A549 (cell line): Measurements from ENCODE around the gene CYP4F2.

ENCODE experiments used
- CHD2 ChIP-seq: fragments of 150-350 bp; IDR thresholded peaks from 2 replicates; pipeline ENCODE4 v1.6.1; 2014; ENCODE audit warnings: low read length; ENCODE audit not compliant: partially characterized antibody
- CTCF ChIP-seq: fragments of >200 bp; sonication (Bioruptor Twin); formaldehyde crosslinking; IDR thresholded peaks from 3 replicates; pipeline ENCODE4 v1.5.1; 2016
- EP300 ChIP-seq, 2 experiments: fragments of >200 bp; sonication (Bioruptor Twin); formaldehyde crosslinking; IDR thresholded peaks; 2 replicates in 1 of 2; 3 replicates in 1 of 2; pipeline ENCODE4 v1.6.1; 2016 to 2017
- GATA3 ChIP-seq: IDR thresholded peaks from 2 replicates; pipeline ENCODE4 v1.6.1; 2012; ENCODE audit warnings: borderline replicate concordance
- HOXA7 ChIP-seq: fragments of 250-450 bp; sonication (Bioruptor Pico); IDR thresholded peaks from 2 replicates; pipeline ENCODE4 v1.5.0; 2020; ENCODE audit warnings: mild to moderate bottlenecking, moderate library complexity
- MAX ChIP-seq: IDR thresholded peaks from 2 replicates; pipeline ENCODE4 v1.6.1; 2012
- POLR2A ChIP-seq: IDR thresholded peaks from 2 replicates; pipeline ENCODE4 v1.6.1; 2012; ENCODE audit warnings: mild to moderate bottlenecking, low read length
- REST ChIP-seq: fragments of 200-600 bp; sonication (generic); IDR thresholded peaks from 2 replicates; pipeline ENCODE4 v1.6.1; 2016; ENCODE audit warnings: antibody characterized with exemption, mild to moderate bottlenecking, moderate library complexity
- RFX5 ChIP-seq: fragments of 450-650 bp; IDR thresholded peaks from 2 replicates; pipeline ENCODE4 v1.7.1; 2014; ENCODE audit warnings: antibody characterized with exemption, mild to moderate bottlenecking, moderate library complexity
- RNF2 ChIP-seq: fragments of 200-600 bp; sonication (generic); IDR thresholded peaks from 2 replicates; pipeline ENCODE4 v1.6.1; 2016; ENCODE audit warnings: low read depth, mild to moderate bottlenecking, antibody characterized with exemption, moderate library complexity, borderline replicate concordance
- TFCP2L1 ChIP-seq: fragments of 250-450 bp; sonication (Bioruptor Pico); IDR thresholded peaks from 2 replicates; pipeline ENCODE4 v1.5.0; 2021; ENCODE audit warnings: mild to moderate bottlenecking
- USF2 ChIP-seq: fragments of 450-650 bp; IDR thresholded peaks from 2 replicates; pipeline ENCODE4 v1.6.1; 2014; ENCODE audit warnings: antibody characterized with exemption
- ZFP36 ChIP-seq: fragments of 450-650 bp; IDR thresholded peaks from 2 replicates; pipeline ENCODE4 v1.6.1; 2014; ENCODE audit warnings: borderline replicate concordance; ENCODE audit not compliant: partially characterized antibody

- TF ChIP-seq CTCF (no peak), TFCP2L1 (CRISPR knock-in tag) (no peak), HOXA7 (no peak), EP300 (IDR thresholded peaks at IDR 0.05) (no peak), USF2 (no peak), REST (no peak), CHD2 (no peak), ZFP36 (no peak), POLR2A (no peak), MAX (no peak), RFX5 (no peak), GATA3 (no peak), RNF2 (no peak)
Observed at GRCh38 chr19:15869873-15870272, 28.0 kb downstream of the CYP4F2 start.
